H1 (cell line): ENCODE data around the gene CIC. TPM values are rescaled to one million over a fixed set of nuclear protein-coding genes. Genes with fewer than 3 reads are reported as not detected.

Experiments
- BACH1 ChIP-seq: IDR thresholded peaks from 2 replicates; pipeline ENCODE4 v1.6.1; 2012; ENCODE audit warnings: low read length, improper control_type of control experiment
- CBX8 ChIP-seq: fragments of 300-800, 300-1000 bp; sonication (generic); IDR thresholded peaks from 2 replicates; pipeline ENCODE4 v1.7.1; 2016; ENCODE audit warnings: low read depth, low read length, borderline replicate concordance
- GABPA ChIP-seq: IDR thresholded peaks from 2 replicates; pipeline ENCODE4 v1.6.1; 2011; ENCODE audit warnings: mild to moderate bottlenecking, low read length, moderate library complexity, borderline replicate concordance; ENCODE audit not compliant: insufficient read depth
- HDAC6 ChIP-seq: IDR thresholded peaks from one replicate; pipeline ENCODE4 v1.7.1; 2012; ENCODE audit warnings: low read depth, mild to moderate bottlenecking, inconsistent platforms, low read length, moderate library complexity
- JUND ChIP-seq: IDR thresholded peaks from 2 replicates; pipeline ENCODE4 v1.6.1; 2011; ENCODE audit warnings: mild to moderate bottlenecking, improper control_type of control experiment, low read length
- KDM4A ChIP-seq: IDR thresholded peaks from one replicate; pipeline ENCODE4 v1.7.1; 2012; ENCODE audit warnings: low read depth, mild to moderate bottlenecking, moderate library complexity, low read length, inconsistent platforms; ENCODE audit not compliant: severe bottlenecking
- KDM5A ChIP-seq: fragments of 200-600 bp; IDR thresholded peaks from 2 replicates; pipeline ENCODE4 v1.7.1; 2012; ENCODE audit warnings: mild to moderate bottlenecking, low read length, inconsistent platforms, mixed read lengths
- MAFK ChIP-seq: IDR thresholded peaks from 2 replicates; pipeline ENCODE4 v1.6.1; 2012; ENCODE audit warnings: low read depth, mild to moderate bottlenecking, improper control_type of control experiment, low read length
- PHF8 ChIP-seq: fragments of 200-600 bp; sonication (generic); conservative IDR thresholded peaks from 2 replicates; pipeline ENCODE4 v1.7.1; 2012; ENCODE audit warnings: low read depth, mild to moderate bottlenecking, inconsistent platforms, low read length, moderate library complexity
- POLR2A ChIP-seq, 2 experiments: IDR thresholded peaks; 1 replicate in 1 of 2; 2 replicates in 1 of 2; pipeline ENCODE4 v1.6.1; 2011; ENCODE audit warnings: low read depth in 2 of 2, low read length in 2 of 2, mild to moderate bottlenecking in 2 of 2; ENCODE audit errors: control extremely low read depth in 1 of 2
- RAD21 ChIP-seq, 2 experiments: IDR thresholded peaks in 1 of 2; conservative IDR thresholded peaks in 1 of 2; 2 replicates each; pipeline ENCODE4 v1.6.1; 2011; ENCODE audit warnings: low read depth in 2 of 2, low read length in 2 of 2, improper control_type of control experiment in 1 of 2, inconsistent platforms in 1 of 2, mild to moderate bottlenecking in 1 of 2, moderate library complexity in 1 of 2
- RBBP5 ChIP-seq: IDR thresholded peaks from 2 replicates; pipeline ENCODE4 v1.7.1; 2012; ENCODE audit warnings: low read depth, mild to moderate bottlenecking, inconsistent platforms, low read length, moderate library complexity, borderline replicate concordance
- SAP30 ChIP-seq: fragments of 300-600 bp; sonication (generic); IDR thresholded peaks from 2 replicates; pipeline ENCODE4 v1.7.1; 2012; ENCODE audit warnings: low read length, moderate library complexity, mild to moderate bottlenecking, inconsistent platforms; ENCODE audit not compliant: insufficient read depth, insufficient replicate concordance
- SIX5 ChIP-seq: IDR thresholded peaks from 2 replicates; pipeline ENCODE4 v1.6.1; 2011; ENCODE audit warnings: mild to moderate bottlenecking, low read depth, low read length
- SP2 ChIP-seq: IDR thresholded peaks from 2 replicates; pipeline ENCODE4 v1.6.1; 2012; ENCODE audit warnings: mild to moderate bottlenecking, low read length, inconsistent platforms
- SUZ12 ChIP-seq: fragments of 200-600 bp; sonication (generic); IDR thresholded peaks from 2 replicates; pipeline ENCODE4 v1.6.1; 2012; ENCODE audit warnings: mild to moderate bottlenecking, inconsistent platforms, low read length, moderate library complexity, mixed read lengths
- TAF7 ChIP-seq: optimal IDR thresholded peaks from 2 replicates; pipeline ENCODE3; 2011; ENCODE audit warnings: low read depth, mild to moderate bottlenecking, inconsistent platforms, low read length, moderate library complexity, borderline replicate concordance
- TBP ChIP-seq: IDR thresholded peaks from 2 replicates; pipeline ENCODE4 v1.6.1; 2011; ENCODE audit warnings: low read depth, low read length, improper control_type of control experiment
- polyA plus RNA-seq, 7 experiments: library from polyadenylated mRNA; depleted of rRNA in 3 of 7; stranded (reverse) in 5 of 7; unstranded in 2 of 7; fragments of >200 nt in 5 of 7; fragments of 200-250 nt in 2 of 7; gene quantifications; 1 replicate in 5 of 7; 2 replicates in 1 of 7; 4 replicates in 1 of 7; pipeline versions ENCODE4 v1.2.1 to v1.2.3, GENCODE V29; 2011 to 2013; ENCODE audit warnings: missing spikeins in 2 of 7, mixed read lengths in 2 of 7
- total RNA-seq: library from RNA; stranded (reverse); fragmentation: NEBNext Ultra II Directional; extraction: Animal tissue kit (Norgen Biotek cat#: 25700); gene quantifications from 2 replicates; pipeline ENCODE4 v1.2.1, GENCODE V29; 2021
- TF ChIP-seq, protein P1 (sequence below): IDR thresholded peaks from 2 replicates; pipeline ENCODE4 v1.6.1; 2012; ENCODE audit warnings: inconsistent platforms
- TF ChIP-seq, protein P2 (sequence below): IDR thresholded peaks from 2 replicates; pipeline ENCODE4 v1.6.1; 2012; ENCODE audit warnings: low read length, inconsistent platforms

Gene CIC
- total and polyA plus RNA-seq, 2 of the 8 experiments (the other 6 are each of a cell fraction or from before 2014, with no cell fraction given): 13.2 to 43.6 TPM

DNA sequence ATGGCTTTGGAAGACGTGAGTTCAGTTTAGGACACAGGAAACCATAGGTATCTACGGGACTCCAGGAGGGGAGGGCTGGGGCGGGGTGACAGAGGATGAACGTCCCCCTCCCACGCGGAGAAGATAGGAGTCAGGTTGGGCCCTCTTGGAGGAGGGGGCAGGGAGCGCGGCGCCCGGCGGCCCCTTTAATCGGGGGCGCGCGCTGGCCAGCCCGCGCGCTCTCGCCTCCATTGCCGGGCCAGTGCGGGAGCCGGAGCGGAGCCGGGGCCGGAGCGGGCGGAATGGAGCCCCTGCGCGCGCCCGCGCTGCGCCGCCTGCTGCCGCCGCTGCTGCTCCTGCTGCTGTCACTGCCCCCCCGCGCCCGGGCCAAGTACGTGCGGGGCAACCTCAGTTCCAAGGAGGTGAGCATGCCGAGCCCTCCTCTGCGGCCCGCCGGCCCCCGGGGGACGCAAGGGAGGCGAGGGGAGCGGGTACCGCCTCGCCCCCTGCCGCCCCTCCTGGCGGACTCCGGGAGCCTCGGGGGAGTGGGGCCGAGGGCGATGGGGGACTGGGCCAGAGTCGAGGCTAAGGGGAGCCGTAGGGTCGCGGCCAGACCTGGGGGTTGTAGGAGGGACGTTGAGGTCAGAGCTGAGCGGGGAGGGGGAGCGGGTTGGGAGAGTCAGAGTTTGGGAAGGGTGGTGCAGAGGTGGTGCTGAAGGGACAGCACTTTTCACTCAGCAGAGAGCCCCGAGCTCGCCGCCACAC, 44.2 kb downstream of the CIC start, which contains the start of gene TMEM145 (continued):
- TF ChIP-seq PHF8: 0 out of 2 replicates have a peak, but pooled peaks have one; percentile 17
- peak; percentile 50 for TF ChIP-seq BACH1
- no peak for TF ChIP-seq SP2
- no peak for TF ChIP-seq HDAC6
- no peak for TF ChIP-seq MAFK
- peak; percentile 85 for TF ChIP-seq KDM4A
- TF ChIP-seq JUND: no peak
- TF ChIP-seq TAF7: no peak
- no peak for TF ChIP-seq SIX5
- peak; percentile 14; the same call in 1 of the 2 replicates for TF ChIP-seq TBP
- no peak for TF ChIP-seq GABPA
- no peak for TF ChIP-seq POLR2A (IDR thresholded peaks at IDR 0.05; ENCODE audit: control extremely low read depth in 1 of 2, low read depth in 2 of 2, low read length in 2 of 2)
- TF ChIP-seq, protein P1, sequence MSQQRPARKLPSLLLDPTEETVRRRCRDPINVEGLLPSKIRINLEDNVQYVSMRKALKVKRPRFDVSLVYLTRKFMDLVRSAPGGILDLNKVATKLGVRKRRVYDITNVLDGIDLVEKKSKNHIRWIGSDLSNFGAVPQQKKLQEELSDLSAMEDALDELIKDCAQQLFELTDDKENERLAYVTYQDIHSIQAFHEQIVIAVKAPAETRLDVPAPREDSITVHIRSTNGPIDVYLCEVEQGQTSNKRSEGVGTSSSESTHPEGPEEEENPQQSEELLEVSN: 0 out of 2 replicates have a peak, but pooled peaks have one; percentile 18
- TF ChIP-seq RBBP5: peak; percentile 59; the same call in 1 of the 2 replicates
- TF ChIP-seq, protein P2, sequence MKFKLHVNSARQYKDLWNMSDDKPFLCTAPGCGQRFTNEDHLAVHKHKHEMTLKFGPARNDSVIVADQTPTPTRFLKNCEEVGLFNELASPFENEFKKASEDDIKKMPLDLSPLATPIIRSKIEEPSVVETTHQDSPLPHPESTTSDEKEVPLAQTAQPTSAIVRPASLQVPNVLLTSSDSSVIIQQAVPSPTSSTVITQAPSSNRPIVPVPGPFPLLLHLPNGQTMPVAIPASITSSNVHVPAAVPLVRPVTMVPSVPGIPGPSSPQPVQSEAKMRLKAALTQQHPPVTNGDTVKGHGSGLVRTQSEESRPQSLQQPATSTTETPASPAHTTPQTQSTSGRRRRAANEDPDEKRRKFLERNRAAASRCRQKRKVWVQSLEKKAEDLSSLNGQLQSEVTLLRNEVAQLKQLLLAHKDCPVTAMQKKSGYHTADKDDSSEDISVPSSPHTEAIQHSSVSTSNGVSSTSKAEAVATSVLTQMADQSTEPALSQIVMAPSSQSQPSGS: no peak
- TF ChIP-seq SUZ12: no peak
- no peak for TF ChIP-seq CBX8
- TF ChIP-seq SAP30: peak; percentile 66
- no peak for TF ChIP-seq KDM5A
- no peak for TF ChIP-seq RAD21 (IDR thresholded peaks at IDR 0.05 in 1 of 2, conservative IDR thresholded peaks at IDR 0.05 in 1 of 2; ENCODE audit: low read depth in 2 of 2, low read length in 2 of 2)
